Measurements from ENCODE around the gene RBM38.

GRCh38 chr20:57390604-57391438 is at the start of gene RBM38:
- no peak for TF ChIP-seq POLR2A (IDR thresholded peaks at IDR 0.05)
- TF ChIP-seq CTCF (IDR thresholded peaks at IDR 0.05): no peak
